ENCODE data around the gene ALCAM. TPM values are rescaled to one million over a fixed set of nuclear protein-coding genes. Genes with fewer than 3 reads are reported as not detected.

ALCAM gene
- polyA plus RNA-seq, 3 donors, result 7.1 to 8.0 (median 7.9) TPM

GRCh38 chr3:105422645-105423044 is 55.9 kb downstream of the ALCAM start:
- Histone ChIP-seq H2AFZ (ENCODE audit: insufficient read depth, low read depth, low read length, poor library complexity, severe bottlenecking) (no peak overlapping the region), H3K79me2 (ENCODE audit: insufficient read depth, low read length) (peaks cover 3% of the 10 kb centered on the region), H3K4me1 (ENCODE audit: control insufficient read depth in 1 of 2, insufficient read depth in 2 of 2, low read length in 2 of 2) (peaks cover 1 to 7% of the 10 kb centered on the region in 2 donors), H3K27ac (ENCODE audit: low read depth in 1 of 2, low read length in 2 of 2) (no peak overlapping the region), H3K27me3 (ENCODE audit: control insufficient read depth in 2 of 2, insufficient read depth in 2 of 2, low read length in 2 of 2) (no peaks in the 10 kb centered on the region), H3K36me3 (replicated peaks in 1 of 2; ENCODE audit: control insufficient read depth in 1 of 2, insufficient read depth in 2 of 2, low read length in 2 of 2) (no peaks in the 10 kb centered on the region), H4K20me1 (ENCODE audit: insufficient read depth, low read length) (no peaks in the 10 kb centered on the region), H3K9me3 (replicated peaks in 1 of 2; ENCODE audit: control insufficient read depth in 1 of 2, insufficient read depth in 1 of 2, low read length in 2 of 2) (no peaks in the 10 kb centered on the region), H3K4me2 (replicated peaks; ENCODE audit: extremely low read depth, low read length, poor library complexity, severe bottlenecking) (no peak overlapping the region), H3K9ac (ENCODE audit: insufficient read depth, low read length, poor library complexity, severe bottlenecking) (no peak overlapping the region), H3K4me3 (replicated peaks in 1 of 3; ENCODE audit: low read depth in 2 of 3, low read length in 3 of 3) (no peak overlapping the region)
- no CpG with 5 or more reads among the region's 2 CpGs for WGBS (ENCODE audit: insufficient coverage)
- Mint-ChIP-seq H3K9me3 (no peaks in the 10 kb centered on the region), H3K27me3 (ENCODE audit: low read depth in 3 of 3) (no peaks in the 10 kb centered on the region), H3K4me3 (no peak overlapping the region), H3K4me1 (peaks cover 8% of the 10 kb centered on the region), H3K36me3 (no peaks in the 10 kb centered on the region), H3K27ac (no peak overlapping the region)
- DNase-seq, result no peak
- no peak for TF ChIP-seq CTCF (IDR thresholded peaks at IDR 0.05)
- intact Hi-C loops (cut with micrococcal nuclease), result no loop called here

DNA sequence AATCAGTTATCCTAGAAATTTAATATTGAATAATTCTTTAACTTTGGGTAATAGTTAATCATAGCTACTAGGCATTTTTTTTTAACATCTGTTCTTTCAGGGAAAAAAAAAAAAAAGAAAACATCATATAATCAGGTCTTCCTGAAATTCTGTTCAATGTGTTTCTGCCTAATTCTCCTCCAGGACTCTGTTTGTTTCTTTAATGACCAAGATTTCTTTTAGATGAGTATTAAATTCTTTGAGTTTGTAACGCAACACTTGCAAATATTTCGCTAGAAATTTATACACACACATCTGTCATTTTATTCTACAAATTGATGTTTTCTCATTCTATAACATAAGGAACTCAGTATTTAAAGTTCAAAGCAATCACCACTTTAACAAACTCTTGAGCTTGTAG is 56.7 kb downstream of the ALCAM start:
- H3K27me3 Mint-ChIP-seq (ENCODE audit: low read depth in 3 of 3), result no peaks in the 10 kb centered on the region
- no peaks in the 10 kb centered on the region for H3K9me3 ChIP-seq (replicated peaks in 1 of 2; ENCODE audit: control insufficient read depth in 1 of 2, insufficient read depth in 1 of 2, low read length in 2 of 2)
- no peak for DNase-seq
- no peaks in the 10 kb centered on the region for H3K4me1 ChIP-seq (ENCODE audit: control insufficient read depth in 1 of 2, insufficient read depth in 2 of 2, low read length in 2 of 2)
- H3K79me2 ChIP-seq (ENCODE audit: insufficient read depth, low read length), result peaks cover 1% of the 10 kb centered on the region
- no CpG with 5 or more reads among the region's 2 CpGs for WGBS (ENCODE audit: insufficient coverage)
- H3K9me3 Mint-ChIP-seq, result no peaks in the 10 kb centered on the region
- no peak overlapping the region for H3K27ac Mint-ChIP-seq
- H3K36me3 ChIP-seq (replicated peaks in 1 of 2; ENCODE audit: control insufficient read depth in 1 of 2, insufficient read depth in 2 of 2, low read length in 2 of 2), result no peaks in the 10 kb centered on the region
- no peak overlapping the region for H3K27ac ChIP-seq (ENCODE audit: low read depth in 1 of 2, low read length in 2 of 2)
- H3K4me1 Mint-ChIP-seq, result peaks cover under 1% of the 10 kb centered on the region
- no peak overlapping the region for H3K9ac ChIP-seq (ENCODE audit: insufficient read depth, low read length, poor library complexity, severe bottlenecking)
- H3K27me3 ChIP-seq (ENCODE audit: control insufficient read depth in 2 of 2, insufficient read depth in 2 of 2, low read length in 2 of 2), result no peaks in the 10 kb centered on the region
- intact Hi-C loops (cut with micrococcal nuclease), result no loop called here
- H4K20me1 ChIP-seq (ENCODE audit: insufficient read depth, low read length), result no peaks in the 10 kb centered on the region
- H3K4me3 Mint-ChIP-seq, result no peak overlapping the region
- H3K4me2 ChIP-seq (replicated peaks; ENCODE audit: extremely low read depth, low read length, poor library complexity, severe bottlenecking), result no peak overlapping the region
- no peak overlapping the region for H3K4me3 ChIP-seq (replicated peaks in 1 of 3; ENCODE audit: low read depth in 2 of 3, low read length in 3 of 3)
- no peak overlapping the region for H2AFZ ChIP-seq (ENCODE audit: insufficient read depth, low read depth, low read length, poor library complexity, severe bottlenecking)
- no peak for TF ChIP-seq CTCF (IDR thresholded peaks at IDR 0.05)
- no peaks in the 10 kb centered on the region for H3K36me3 Mint-ChIP-seq

Measured in CD14-positive monocyte (primary cell).